K562 (cell line): Measurements from ENCODE around the gene DNAAF3. TPM values are rescaled to one million over a fixed set of nuclear protein-coding genes. Genes with fewer than 3 reads are reported as not detected.
A peak's percentile ranks its signal among the peaks of the same experiment; 100 is the strongest.

Source experiments
- ATAC-seq: fragments of 200-7000 bp; cut with Tn5 transposase; 3 replicates; pipeline ENCODE4 v1.9.1; 2020; ENCODE audit warnings: moderate library complexity
- BruUV-seq: library from RNA; stranded (reverse); fragments of 400-500 nt; replicated peaks from 2 replicates; lab custom pipeline; 2021; lab: Mats Ljungman, UMichigan
- CTCF ChIA-PET: fragments of 300-600 bp; formaldehyde crosslinking; extraction: SDS; loops from one replicate; lab custom pipeline; 2021; ENCODE audit warnings: low intra/inter-chr PET ratio; lab: Yijun Ruan, JAX
- POLR2A ChIA-PET: fragments of 300-600, 350-650 bp; sonication (Branson Sonifier 250); formaldehyde crosslinking; extraction: SDS; loops from one replicate; lab custom pipeline; 2021; ENCODE audit warnings: antibody characterized with exemption, inconsistent platforms; lab: Yijun Ruan, JAX
- DNase-seq, 4 experiments: peaks; one replicate each; pipeline versions ENCODE4 v3.0.0 to v3.0.0-alpha.2; 2011 to 2018; ENCODE audit warnings: low spot score in 3 of 4, mixed read lengths in 3 of 4; ENCODE audit errors: extremely low read depth in 1 of 4
- FAIRE-seq: peaks from 2 replicates; lab custom pipeline; 2011; peaks lifted over from hg19 to GRCh38; lab: Jason Lieb, UNC
- H2AFZ ChIP-seq: 2 replicates; pipeline ENCODE4 v1.6.0; 2011; ENCODE audit warnings: low read depth, low read length, control low read depth, inconsistent platforms
- H3K27ac ChIP-seq: fragments of 200-600 bp; 3 replicates; pipeline ENCODE4 v1.8.0; 2011; ENCODE audit warnings: low read depth, mild to moderate bottlenecking, control low read depth, inconsistent platforms, low read length, moderate library complexity, mixed read lengths; ENCODE audit errors: extremely low read depth
- H3K27me3 ChIP-seq, 2 experiments: fragments of 300-600 bp in 1 of 2; 2 replicates in 1 of 2; 3 replicates in 1 of 2; pipeline versions ENCODE4 v1.6.0 to v1.8.0; 2011; ENCODE audit warnings: inconsistent platforms in 2 of 2, low read length in 2 of 2, mild to moderate bottlenecking in 1 of 2, mixed read lengths in 1 of 2, moderate library complexity in 1 of 2; ENCODE audit not compliant: control insufficient read depth in 2 of 2, insufficient read depth in 2 of 2
- H3K36me3 ChIP-seq: fragments of 300-600 bp; 3 replicates; pipeline ENCODE4 v1.8.0; 2011; ENCODE audit warnings: mild to moderate bottlenecking, low read length, inconsistent platforms; ENCODE audit not compliant: control insufficient read depth, insufficient read depth
- H3K4me1 ChIP-seq, 2 experiments: fragments of 200-600 bp in 1 of 2; replicated peaks in 1 of 2; 2 replicates in 1 of 2; 3 replicates in 1 of 2; pipeline versions ENCODE4 v1.5.1 to v1.8.0; 2011; ENCODE audit warnings: inconsistent platforms in 2 of 2, low read length in 2 of 2, mild to moderate bottlenecking in 1 of 2, mixed read lengths in 1 of 2, moderate library complexity in 1 of 2; ENCODE audit not compliant: control insufficient read depth in 2 of 2, insufficient read depth in 2 of 2
- H3K4me2 ChIP-seq: 2 replicates; pipeline ENCODE4 v1.6.1; 2011; ENCODE audit warnings: low read length, control low read depth, inconsistent platforms, mixed read lengths; ENCODE audit not compliant: insufficient read depth
- H3K4me3 ChIP-seq: fragments of 200-600 bp; sonication (generic), shearing (Covaris generic); 2 replicates; pipeline ENCODE4 v1.5.1; 2016; ENCODE audit warnings: control low read depth, inconsistent platforms
- H3K79me2 ChIP-seq: fragments of 200-600 bp; 3 replicates; pipeline ENCODE4 v1.8.0; 2011; ENCODE audit warnings: low read length, inconsistent platforms; ENCODE audit not compliant: control insufficient read depth, insufficient read depth
- H3K9ac ChIP-seq, 2 experiments: 2 replicates each; pipeline versions ENCODE4 v1.6.0 to v1.6.1; 2011; ENCODE audit warnings: low read depth in 2 of 2, low read length in 2 of 2, control low read depth in 1 of 2, inconsistent platforms in 1 of 2, mild to moderate bottlenecking in 1 of 2, mixed read lengths in 1 of 2; ENCODE audit not compliant: insufficient read depth in 1 of 2
- H3K9me1 ChIP-seq: one replicate; pipeline ENCODE4 v1.6.0; 2011; ENCODE audit warnings: inconsistent platforms, mild to moderate bottlenecking, low read length, moderate library complexity; ENCODE audit not compliant: control insufficient read depth, insufficient read depth
- H3K9me3 ChIP-seq: replicated peaks from 2 replicates; pipeline ENCODE4 v1.5.1; 2011; ENCODE audit warnings: low read depth, low read length, inconsistent platforms; ENCODE audit not compliant: control insufficient read depth, insufficient read depth
- H4K20me1 ChIP-seq: replicated peaks from 2 replicates; pipeline ENCODE4 v1.6.1; 2011; ENCODE audit warnings: low read length, inconsistent platforms, mixed read lengths; ENCODE audit not compliant: control insufficient read depth, insufficient read depth
- CAMTA2 ChIP-seq: fragments of 250-450 bp; sonication (Bioruptor Pico); conservative IDR thresholded peaks from 2 replicates; pipeline ENCODE4 v1.5.1; 2022
- CREM ChIP-seq: IDR thresholded peaks from 2 replicates; pipeline ENCODE4 v1.6.1; 2014; ENCODE audit warnings: antibody characterized with exemption, low read depth
- ELF2 ChIP-seq: fragments of 250-450 bp; sonication (Bioruptor Pico); IDR thresholded peaks from 2 replicates; pipeline ENCODE4 v1.5.0; 2021; ENCODE audit warnings: mild to moderate bottlenecking
- ETV6 ChIP-seq, 3 experiments: fragments of 150-350 bp in 1 of 3; sonication (generic) in 1 of 3; formaldehyde crosslinking in 1 of 3; IDR thresholded peaks; 2 replicates each; pipeline versions ENCODE4 v1.6.1 to v1.8.0; 2014 to 2022; ENCODE audit warnings: borderline replicate concordance in 2 of 3, low read depth in 2 of 3, antibody characterized with exemption in 1 of 3, low read length in 1 of 3, mild to moderate bottlenecking in 1 of 3, missing genetic modification reagents in 1 of 3
- HNRNPL ChIP-seq: fragments of 200-400 bp; formaldehyde crosslinking; IDR thresholded peaks from 2 replicates; pipeline ENCODE4 v1.6.1; 2017; ENCODE audit warnings: low read depth, mild to moderate bottlenecking, low read length
- KLF16 ChIP-seq: IDR thresholded peaks from 2 replicates; pipeline ENCODE4 v1.6.1; 2016; ENCODE audit warnings: antibody characterized with exemption
- MCM7 ChIP-seq, 2 experiments: fragments of 450-650 bp; IDR thresholded peaks; 2 replicates each; pipeline ENCODE4 v1.6.1; 2016 to 2018
- MYNN ChIP-seq, 2 experiments: sonication (generic); formaldehyde crosslinking in 1 of 2; IDR thresholded peaks; 2 replicates each; pipeline versions ENCODE4 v1.5.0 to v1.6.1; 2016 to 2020; ENCODE audit warnings: antibody characterized with exemption in 1 of 2, missing genetic modification reagents in 1 of 2
- SMARCC2 ChIP-seq: fragments of 450-650 bp; IDR thresholded peaks from 2 replicates; pipeline ENCODE4 v1.6.1; 2017; ENCODE audit warnings: antibody characterized with exemption, moderate library complexity, mild to moderate bottlenecking, low read depth
- SREBF2 ChIP-seq: sonication (generic); formaldehyde crosslinking; IDR thresholded peaks from 2 replicates; pipeline ENCODE4 v1.4.0; 2020; ENCODE audit warnings: mild to moderate bottlenecking, missing genetic modification reagents
- ZNF347 ChIP-seq: fragments of 450-650 bp; formaldehyde crosslinking; IDR thresholded peaks from 2 replicates; pipeline ENCODE4 v1.4.0; 2020; ENCODE audit warnings: low read depth, mild to moderate bottlenecking, moderate library complexity
- ZNF445 ChIP-seq: fragments of 250-450 bp; sonication (Bioruptor Pico); IDR thresholded peaks from 2 replicates; pipeline ENCODE4 v1.4.0; 2020; ENCODE audit warnings: low read depth, mild to moderate bottlenecking, moderate library complexity
- ZNF583 ChIP-seq: fragments of 250-450 bp; sonication (Bioruptor Pico); IDR thresholded peaks from 2 replicates; pipeline ENCODE4 v1.4.0; 2020
- ZNF707 ChIP-seq: fragments of 250-450 bp; sonication (Bioruptor Pico); conservative IDR thresholded peaks from 2 replicates; pipeline ENCODE4 v1.8.0; 2022; ENCODE audit warnings: inconsistent platforms, mild to moderate bottlenecking, moderate library complexity
- WGBS: fragments of 100-300 bp; shearing (Covaris generic); methylation state at CpG from one replicate; pipeline ENCODE4 v1.1.6; 2016; ENCODE audit warnings: low coverage, mixed read lengths; ENCODE audit not compliant: insufficient coverage; ENCODE audit errors: missing lambda C conversion rate; 5-methylcytosine and 5-hydroxymethylcytosine counted together
- in situ Hi-C: fragments of 300-500 bp; cut with MboI; formaldehyde crosslinking; loops from 4 replicates; pipeline ENCODE4 v1.15.0; 2018; ENCODE audit warnings: inconsistent platforms, mixed read lengths
- intact Hi-C: fragments of 100-400 bp; cut with micrococcal nuclease; formaldehyde crosslinking; loops from 2 replicates; pipeline ENCODE4 v1.14.2; 2022
- polyA plus RNA-seq, 8 experiments: library from polyadenylated mRNA; depleted of rRNA in 4 of 8; stranded (reverse) in 5 of 8; unstranded in 3 of 8; fragments of >200 nt; fragmentation: Nextera tagmentation in 2 of 8; fragmentation: Illumina TruSeq in 1 of 8; extraction: Ambion mirVana in 2 of 8; extraction: Trizol in 1 of 8; gene quantifications; 2 replicates each; pipeline versions ENCODE4 v1.2.1 to v1.2.3, GENCODE V29; 2011 to 2014; ENCODE audit warnings: inconsistent platforms in 1 of 8, missing spikeins in 1 of 8
- total RNA-seq, 7 experiments: library from RNA; depleted of rRNA in 6 of 7; stranded (reverse); fragments of >200 nt in 6 of 7; fragmentation: Illumina TruSeq in 2 of 7; extraction: Trizol in 2 of 7; gene quantifications; 2 replicates each; pipeline versions ENCODE4 v1.2.1 to v1.2.3, GENCODE V29; 2011 to 2021; ENCODE audit warnings: low replicate concordance in 1 of 7
- TF ChIP-seq, protein P1 (sequence below): sonication (generic); formaldehyde crosslinking; IDR thresholded peaks from 2 replicates; pipeline ENCODE4 v1.8.0; 2022; ENCODE audit warnings: missing genetic modification reagents, mild to moderate bottlenecking, borderline replicate concordance
- TF ChIP-seq, protein P2 (sequence below): fragments of 450-650 bp; formaldehyde crosslinking; IDR thresholded peaks from 2 replicates; pipeline ENCODE4 v1.4.0; 2022; ENCODE audit warnings: missing genetic modification characterization

Gene DNAAF3
- total and polyA plus RNA-seq, 9 of the 15 experiments (the other 6 are each of a cell fraction or from before 2014, with no cell fraction given), result 21.6 to 61.5 (median 43.0) TPM

DNA sequence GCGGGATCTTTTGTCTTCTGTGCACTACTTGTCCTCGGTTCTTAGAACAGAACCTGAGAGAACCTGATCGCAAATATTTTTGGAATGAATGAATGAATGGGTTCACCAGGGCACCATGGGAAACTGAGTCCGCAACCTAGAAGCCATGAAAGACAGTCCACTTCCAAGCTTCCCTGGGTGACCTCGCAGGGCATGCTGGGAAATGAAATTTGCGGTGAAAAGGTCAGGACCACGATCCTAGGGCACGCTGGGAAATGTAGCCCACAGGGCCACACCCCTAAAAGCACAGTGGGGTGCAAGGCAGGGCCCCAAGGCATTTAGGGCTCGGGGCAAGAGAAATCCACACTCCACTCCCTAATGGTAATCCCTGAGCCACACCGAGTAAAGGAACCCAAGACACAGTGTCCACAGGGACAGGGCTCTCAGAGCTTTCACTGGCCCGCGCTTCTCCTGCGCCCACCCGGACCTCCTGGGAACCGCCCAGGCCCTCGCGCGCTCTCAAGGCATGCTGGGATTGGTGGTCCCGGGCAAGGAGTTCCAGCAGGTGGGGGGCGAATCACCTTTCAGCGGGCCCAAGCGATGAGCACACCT lies 47.9 kb downstream of the DNAAF3 start (continued):
- TF ChIP-seq ETV6 (IDR thresholded peaks at IDR 0.05; ENCODE audit: borderline replicate concordance in 1 of 2, low read depth in 2 of 2, low read length in 1 of 2), result no peak
- no peak for TF ChIP-seq ETV6 (CRISPR knock-in tag; IDR thresholded peaks at IDR 0.05; ENCODE audit: borderline replicate concordance)

DNA sequence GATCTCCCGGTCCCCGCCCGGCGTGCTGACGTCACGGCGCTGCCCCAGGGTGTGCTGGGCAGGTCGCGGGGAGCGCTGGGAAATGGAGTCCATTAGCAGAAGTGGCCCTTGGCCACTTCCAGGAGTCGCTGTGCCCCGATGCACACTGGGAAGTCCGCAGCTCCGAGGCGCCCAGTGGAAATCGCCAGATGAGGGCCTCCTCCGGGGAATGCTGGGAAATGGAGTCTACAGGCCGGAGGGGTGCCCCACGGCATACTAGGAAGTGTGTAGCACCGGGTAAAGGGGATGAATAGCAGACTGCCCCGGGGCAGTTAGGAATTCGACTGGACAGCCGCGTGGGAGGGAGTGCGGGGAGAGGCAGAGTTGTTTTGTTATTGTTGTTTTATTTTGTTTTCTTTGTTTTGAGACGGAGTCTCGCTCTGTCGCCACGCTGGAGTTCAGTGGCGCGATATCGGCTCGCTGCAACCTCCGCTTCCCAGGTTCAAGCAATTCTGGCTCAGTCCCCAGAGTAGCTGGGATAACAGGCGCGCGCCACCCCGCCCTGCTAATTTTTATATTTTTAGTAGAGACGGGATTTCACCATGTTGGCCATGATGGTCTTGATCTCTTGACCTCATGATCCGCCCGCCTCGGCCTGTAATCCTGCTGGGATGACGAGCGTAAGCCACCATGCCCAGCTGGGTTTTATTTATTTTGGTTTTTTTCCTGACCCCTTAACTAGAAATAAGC lies 48.6 kb downstream of the DNAAF3 start:
- H3K9me1 ChIP-seq, result peaks cover 4% of the 10 kb centered on the region
- H3K4me1 ChIP-seq, result peaks cover 35 to 57% of the 10 kb centered on the region in 2 experiments
- FAIRE-seq (peak; percentile 99), DNase-seq (peak; percentile 96 to 99 (median 98)), ATAC-seq (peak; percentile 94)
- in situ Hi-C loops, result no loop called here
- under 1% methylated on average over 43 of the region's 44 CpGs for WGBS
- peak overlapping the region; percentile 98 for H2AFZ ChIP-seq
- H3K79me2 ChIP-seq, result peaks cover 45% of the 10 kb centered on the region
- BruUV-seq, result TSS peak; percentile 94
- no peaks in the 10 kb centered on the region for H3K9me3 ChIP-seq
- H3K27me3 ChIP-seq, result no peaks in the 10 kb centered on the region
- intact Hi-C loops, result no loop called here
- peak overlapping the region; percentile 87 for H3K4me2 ChIP-seq
- ChIA-PET POLR2A (interaction anchor here (0.6 to 1.7 kb wide), 11 partner anchors 10 to 289 kb away, joined by 3 to 9 read pairs (median 4); partner anchors contain the start of gene UBE2S), CTCF (no interaction called here)
- H4K20me1 ChIP-seq, result peaks cover 28% of the 10 kb centered on the region
- peak overlapping the region; percentile 91 for H3K27ac ChIP-seq
- peaks cover 15% of the 10 kb centered on the region; the same call in 2 of the 3 replicates for H3K36me3 ChIP-seq
- H3K4me3 ChIP-seq, result peak overlapping the region; percentile 70
- H3K9ac ChIP-seq, result peak overlapping the region; percentile 87 to 90
- TF ChIP-seq ZNF583 (CRISPR knock-in tag) (peak; percentile 45; the same call in 1 of the 2 replicates), SREBF2 (CRISPR knock-in tag) (no peak), HNRNPL (no peak), ELF2 (CRISPR knock-in tag) (peak; percentile 78; the same call in 1 of the 2 replicates), ZNF347 (no peak), MCM7 (IDR thresholded peaks at IDR 0.05) (no peak), ZNF445 (CRISPR knock-in tag) (peak; percentile 53; the same call in 1 of the 2 replicates), CREM (peak; percentile 97), CAMTA2 (CRISPR knock-in tag) (no peak), KLF16 (no peak), ZNF707 (CRISPR knock-in tag) (0 out of 2 replicates have a peak, but pooled peaks have one; percentile 9), SMARCC2 (0 out of 2 replicates have a peak, but pooled peaks have one; percentile 49), MYNN (IDR thresholded peaks at IDR 0.05) (no peak), MYNN (CRISPR knock-in tag; IDR thresholded peaks at IDR 0.05) (no peak)
- TF ChIP-seq, protein P1, sequence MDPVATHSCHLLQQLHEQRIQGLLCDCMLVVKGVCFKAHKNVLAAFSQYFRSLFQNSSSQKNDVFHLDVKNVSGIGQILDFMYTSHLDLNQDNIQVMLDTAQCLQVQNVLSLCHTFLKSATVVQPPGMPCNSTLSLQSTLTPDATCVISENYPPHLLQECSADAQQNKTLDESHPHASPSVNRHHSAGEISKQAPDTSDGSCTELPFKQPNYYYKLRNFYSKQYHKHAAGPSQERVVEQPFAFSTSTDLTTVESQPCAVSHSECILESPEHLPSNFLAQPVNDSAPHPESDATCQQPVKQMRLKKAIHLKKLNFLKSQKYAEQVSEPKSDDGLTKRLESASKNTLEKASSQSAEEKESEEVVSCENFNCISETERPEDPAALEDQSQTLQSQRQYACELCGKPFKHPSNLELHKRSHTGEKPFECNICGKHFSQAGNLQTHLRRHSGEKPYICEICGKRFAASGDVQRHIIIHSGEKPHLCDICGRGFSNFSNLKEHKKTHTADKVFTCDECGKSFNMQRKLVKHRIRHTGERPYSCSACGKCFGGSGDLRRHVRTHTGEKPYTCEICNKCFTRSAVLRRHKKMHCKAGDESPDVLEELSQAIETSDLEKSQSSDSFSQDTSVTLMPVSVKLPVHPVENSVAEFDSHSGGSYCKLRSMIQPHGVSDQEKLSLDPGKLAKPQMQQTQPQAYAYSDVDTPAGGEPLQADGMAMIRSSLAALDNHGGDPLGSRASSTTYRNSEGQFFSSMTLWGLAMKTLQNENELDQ (CRISPR knock-in tag), result no peak
- TF ChIP-seq, protein P2, sequence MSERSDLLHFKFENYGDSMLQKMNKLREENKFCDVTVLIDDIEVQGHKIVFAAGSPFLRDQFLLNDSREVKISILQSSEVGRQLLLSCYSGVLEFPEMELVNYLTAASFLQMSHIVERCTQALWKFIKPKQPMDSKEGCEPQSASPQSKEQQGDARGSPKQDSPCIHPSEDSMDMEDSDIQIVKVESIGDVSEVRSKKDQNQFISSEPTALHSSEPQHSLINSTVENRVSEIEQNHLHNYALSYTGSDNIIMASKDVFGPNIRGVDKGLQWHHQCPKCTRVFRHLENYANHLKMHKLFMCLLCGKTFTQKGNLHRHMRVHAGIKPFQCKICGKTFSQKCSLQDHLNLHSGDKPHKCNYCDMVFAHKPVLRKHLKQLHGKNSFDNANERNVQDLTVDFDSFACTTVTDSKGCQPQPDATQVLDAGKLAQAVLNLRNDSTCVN (CRISPR knock-in tag), result peak; percentile 72; the same call in 1 of the 2 replicates
